Central memory CD8-positive, alpha-beta T cell (primary cell): ENCODE results near the gene NFATC3.

Source experiments
- ATAC-seq: fragments of 150-1000 bp; cut with Tn5 transposase; replicated peaks from 2 replicates; pipeline ENCODE4 v1.10.0; 2022; ENCODE audit warnings: mild to moderate bottlenecking, moderate FRiP score, moderate number of reproducible peaks; ENCODE audit not compliant: poor library complexity, severe bottlenecking; ENCODE audit errors: extremely low read depth
- DNase-seq, 2 donors: peaks; one replicate each; pipeline ENCODE4 v3.0.0; 2021; ENCODE audit warnings: low spot score in 2 of 2
- H3K27ac Mint-ChIP-seq: one replicate; pipeline ENCODE4 v1.8.0; 2022; ENCODE audit warnings: low read depth, mild to moderate bottlenecking, moderate library complexity, mixed read lengths
- H3K27me3 Mint-ChIP-seq: one replicate; pipeline ENCODE4 v1.8.0; 2022; ENCODE audit warnings: mixed read lengths
- H3K36me3 Mint-ChIP-seq: one replicate; pipeline ENCODE4 v1.8.0; 2022; ENCODE audit warnings: mild to moderate bottlenecking, moderate library complexity, mixed read lengths; ENCODE audit not compliant: insufficient read depth
- H3K4me1 Mint-ChIP-seq: one replicate; pipeline ENCODE4 v1.8.0; 2022; ENCODE audit warnings: mixed read lengths
- H3K4me3 Mint-ChIP-seq: one replicate; pipeline ENCODE4 v1.8.0; 2022; ENCODE audit warnings: mild to moderate bottlenecking, moderate library complexity, mixed read lengths
- H3K9me3 Mint-ChIP-seq: one replicate; pipeline ENCODE4 v1.8.0; 2022; ENCODE audit warnings: mixed read lengths

NFATC3 gene

DNA sequence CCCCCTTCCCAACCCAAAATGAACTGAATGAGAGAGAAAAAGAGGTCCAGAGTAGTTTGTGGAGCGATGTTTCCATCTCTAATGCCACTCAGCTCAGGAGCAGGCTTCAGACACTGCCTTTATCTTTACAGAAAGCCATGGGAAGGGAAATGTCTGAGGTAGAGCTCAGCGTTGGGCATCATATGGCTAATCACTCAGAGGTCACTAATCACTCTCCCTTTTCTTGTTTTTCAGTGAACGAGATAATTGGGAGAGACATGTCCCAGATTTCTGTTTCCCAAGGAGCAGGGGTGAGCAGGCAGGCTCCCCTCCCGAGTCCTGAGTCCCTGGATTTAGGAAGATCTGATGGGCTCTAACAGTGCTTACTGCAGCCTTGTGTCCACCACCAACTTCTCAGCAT is 140.9 kb downstream of the NFATC3 start:
- H3K4me1 Mint-ChIP-seq, result peaks cover 6% of the 10 kb centered on the region
- no peaks in the 10 kb centered on the region for H3K27me3 Mint-ChIP-seq
- H3K36me3 Mint-ChIP-seq, result peaks cover 43% of the 10 kb centered on the region
- H3K9me3 Mint-ChIP-seq, result no peaks in the 10 kb centered on the region
- no peak overlapping the region for H3K4me3 Mint-ChIP-seq
- H3K27ac Mint-ChIP-seq, result no peak overlapping the region
- no peak for DNase-seq
- no peak for ATAC-seq

DNA sequence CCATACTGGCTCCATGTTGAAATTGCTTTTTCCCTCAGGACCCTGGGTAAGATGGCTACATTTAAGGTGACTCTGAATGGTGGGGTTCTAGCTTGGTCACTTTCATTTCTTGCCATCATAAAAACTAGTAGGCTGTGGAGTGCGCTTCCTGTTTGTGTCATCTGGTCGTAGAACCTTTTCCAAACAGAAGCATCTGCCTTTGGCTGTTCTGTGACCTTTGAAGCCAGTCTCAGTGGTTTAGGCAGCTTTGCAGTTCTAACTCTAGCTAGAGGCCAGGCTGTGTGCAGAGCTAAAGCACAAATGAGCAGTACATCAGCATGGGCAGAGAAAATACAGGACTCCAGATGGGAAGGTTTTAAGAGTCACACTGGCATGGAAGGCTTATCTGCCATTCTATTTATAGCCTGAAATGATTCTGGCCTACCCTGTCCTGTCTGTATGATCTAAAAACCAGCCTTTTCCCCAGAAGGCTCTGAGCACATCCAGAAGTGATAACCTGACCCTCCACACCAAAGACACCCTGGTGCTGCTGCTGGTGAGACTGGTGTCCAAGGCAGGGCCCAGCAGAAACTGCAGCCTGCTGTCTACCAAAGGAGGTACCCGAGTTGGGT is 142.1 kb downstream of the NFATC3 start:
- peaks cover 39% of the 10 kb centered on the region for H3K36me3 Mint-ChIP-seq

DNA sequence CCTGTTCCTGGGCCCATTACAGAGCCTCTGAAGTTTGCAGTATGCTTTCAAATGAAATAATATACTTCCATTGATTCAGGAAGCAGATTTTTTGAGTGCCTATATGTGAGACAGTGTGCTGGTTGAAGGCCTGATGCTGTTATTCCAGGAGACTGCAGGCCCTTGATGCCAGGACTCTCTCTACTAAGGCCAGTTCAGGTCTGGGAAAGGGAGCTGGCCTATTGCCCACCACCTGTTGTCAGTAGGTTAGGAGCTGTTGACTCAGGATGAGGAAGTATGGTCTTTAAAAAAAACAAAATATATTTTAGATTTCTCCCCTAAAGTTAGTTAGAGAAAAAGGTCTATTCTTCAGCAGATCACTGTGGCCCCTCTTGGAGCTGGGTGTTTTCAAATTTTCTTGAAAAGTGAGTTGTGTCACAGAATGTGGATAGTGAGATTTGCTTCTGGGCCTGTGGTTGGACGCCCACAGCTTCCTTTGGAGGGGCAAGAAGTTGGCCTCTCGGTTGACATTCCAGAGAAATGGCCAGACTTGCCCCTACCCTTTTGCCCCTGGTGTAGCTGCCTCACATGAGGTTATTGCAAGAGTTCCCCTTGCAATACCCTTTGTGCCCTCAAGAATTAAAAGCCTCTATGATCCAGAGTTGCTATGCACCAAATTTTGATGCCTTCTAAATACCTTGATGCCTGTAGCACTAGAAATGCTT is 142.8 kb downstream of the NFATC3 start:
- H3K4me3 Mint-ChIP-seq, result no peak overlapping the region
- H3K36me3 Mint-ChIP-seq, result peaks cover 41% of the 10 kb centered on the region
- no peak for DNase-seq

More for the DNA sequence above, 142.1 kb downstream of the NFATC3 start:
- H3K27me3 Mint-ChIP-seq, result no peaks in the 10 kb centered on the region
- DNase-seq (no peak), ATAC-seq (no peak)
- no peaks in the 10 kb centered on the region for H3K9me3 Mint-ChIP-seq
- H3K4me3 Mint-ChIP-seq, result no peak overlapping the region
- H3K27ac Mint-ChIP-seq, result no peak overlapping the region
- H3K4me1 Mint-ChIP-seq, result peaks cover 6% of the 10 kb centered on the region

DNA sequence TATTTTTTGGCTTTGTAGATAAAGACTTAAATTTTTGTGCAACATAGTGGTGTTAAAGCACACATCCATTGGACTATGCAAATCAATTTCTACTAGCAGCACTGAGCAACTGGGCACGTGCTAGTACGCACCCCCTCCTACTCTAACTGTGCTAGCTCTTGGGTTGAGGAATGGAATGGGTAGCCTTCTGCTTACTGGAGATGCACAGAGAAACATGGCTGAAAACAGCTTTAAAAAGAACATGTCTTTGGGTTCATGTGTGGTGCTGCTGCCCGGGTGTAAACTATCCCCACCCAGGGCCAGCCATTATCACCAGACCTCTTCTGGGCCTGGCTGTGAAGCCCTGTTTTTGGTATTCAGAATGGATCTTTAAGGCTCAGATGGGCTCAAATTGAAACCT is 143.5 kb downstream of the NFATC3 start:
- H3K36me3 Mint-ChIP-seq, result peaks cover 39% of the 10 kb centered on the region
- no peak overlapping the region for H3K27ac Mint-ChIP-seq
- peaks cover 6% of the 10 kb centered on the region for H3K4me1 Mint-ChIP-seq
- no peaks in the 10 kb centered on the region for H3K9me3 Mint-ChIP-seq
- H3K4me3 Mint-ChIP-seq, result no peak overlapping the region
- H3K27me3 Mint-ChIP-seq, result no peaks in the 10 kb centered on the region
- ATAC-seq (no peak), DNase-seq (no peak)

More for the DNA sequence above, 142.8 kb downstream of the NFATC3 start:
- no peak for ATAC-seq
- H3K4me1 Mint-ChIP-seq, result peaks cover 6% of the 10 kb centered on the region
- no peaks in the 10 kb centered on the region for H3K9me3 Mint-ChIP-seq
- no peak overlapping the region for H3K27ac Mint-ChIP-seq
- H3K27me3 Mint-ChIP-seq, result no peaks in the 10 kb centered on the region

DNA sequence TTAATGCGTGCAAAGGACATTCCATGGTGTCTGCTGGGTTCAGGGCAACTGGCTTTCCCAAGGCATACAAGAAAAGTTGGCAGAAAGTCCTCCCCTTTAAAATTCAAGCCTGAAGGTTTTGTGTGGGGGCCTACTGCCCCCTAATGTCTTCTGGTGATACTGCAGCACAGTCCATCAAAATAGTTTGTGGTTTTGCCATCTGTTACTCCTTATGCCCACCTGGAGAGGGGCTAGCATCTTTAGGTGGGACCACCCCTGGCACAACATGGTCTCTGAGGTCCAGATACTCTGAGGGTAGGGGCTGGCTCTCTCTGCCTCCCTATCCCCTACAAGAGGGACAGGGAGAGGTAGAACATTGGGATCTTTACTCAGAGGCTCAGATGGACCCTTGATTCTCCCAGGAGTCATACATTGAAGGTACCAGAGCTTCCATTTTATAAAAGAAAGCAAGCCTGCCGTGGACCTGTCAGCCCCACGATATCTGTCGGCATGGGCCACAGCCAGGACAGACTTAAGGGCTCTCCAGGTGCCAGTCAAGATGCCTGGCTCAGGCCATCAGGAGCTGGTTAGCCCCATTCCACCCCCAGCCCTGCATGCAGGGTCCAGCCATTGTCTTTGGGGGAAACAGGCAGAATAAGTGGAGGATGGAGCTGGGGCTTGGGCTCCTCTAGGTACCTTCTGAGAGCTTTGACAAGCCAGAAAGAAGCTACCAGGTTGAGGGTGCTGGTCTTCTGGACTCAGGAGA is 144.4 kb downstream of the NFATC3 start:
- ATAC-seq, result no peak
- peaks cover 8% of the 10 kb centered on the region for H3K4me1 Mint-ChIP-seq
- peaks cover 35% of the 10 kb centered on the region for H3K36me3 Mint-ChIP-seq
- H3K27ac Mint-ChIP-seq, result no peak overlapping the region
- no peaks in the 10 kb centered on the region for H3K27me3 Mint-ChIP-seq
- peak in 1 of 2 donors; percentile 38 for DNase-seq
- H3K4me3 Mint-ChIP-seq, result no peak overlapping the region
- no peaks in the 10 kb centered on the region for H3K9me3 Mint-ChIP-seq

DNA sequence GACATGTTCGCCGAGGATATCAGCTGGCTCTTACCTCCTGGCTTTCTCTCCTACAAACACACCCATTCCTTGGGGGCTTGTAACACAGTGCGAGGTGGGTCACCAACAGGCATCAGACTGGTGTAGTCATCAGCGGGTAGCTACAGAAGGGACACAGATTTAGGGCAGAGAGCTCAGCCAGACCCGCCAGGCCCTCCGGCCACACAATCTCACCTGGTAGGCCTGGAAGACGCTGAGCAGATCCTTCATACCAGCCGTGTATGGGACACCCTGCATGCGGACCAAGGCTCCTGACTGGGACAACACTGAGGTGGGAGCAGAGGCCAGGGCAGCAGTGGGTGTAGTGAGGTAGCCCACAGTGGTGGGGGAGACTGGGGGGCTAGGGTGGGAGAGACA is 145.0 kb downstream of the NFATC3 start:
- Mint-ChIP-seq H3K36me3 (peaks cover 37% of the 10 kb centered on the region), H3K4me3 (no peak overlapping the region), H3K4me1 (peaks cover 12% of the 10 kb centered on the region), H3K27me3 (no peaks in the 10 kb centered on the region), H3K9me3 (no peaks in the 10 kb centered on the region), H3K27ac (peak overlapping the region; percentile 46)
- ATAC-seq (no peak), DNase-seq (no peak)

DNA sequence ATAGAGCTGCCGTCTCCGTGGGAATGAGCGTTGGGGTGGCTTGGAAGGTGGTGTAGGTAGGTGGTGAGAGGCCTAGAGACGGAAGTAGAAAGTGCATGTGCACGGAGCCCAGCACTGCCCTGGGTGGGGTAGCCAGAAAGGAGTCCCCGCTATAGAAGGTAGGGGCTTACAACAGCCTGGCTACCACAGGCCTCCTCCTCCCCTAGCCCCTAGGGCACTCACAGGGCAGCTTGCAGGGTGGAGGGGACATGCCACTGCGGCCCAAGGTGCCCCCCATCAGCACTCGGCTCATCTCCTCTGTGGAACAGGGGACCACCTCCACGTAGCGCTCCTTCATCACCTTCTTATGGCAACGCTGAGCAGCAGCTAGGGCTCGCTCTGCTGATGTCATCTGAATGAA is 145.8 kb downstream of the NFATC3 start:
- no peaks in the 10 kb centered on the region for H3K9me3 Mint-ChIP-seq
- no peak for ATAC-seq
- no peak overlapping the region for H3K4me3 Mint-ChIP-seq
- no peaks in the 10 kb centered on the region for H3K27me3 Mint-ChIP-seq
- peak overlapping the region; percentile 62 for H3K27ac Mint-ChIP-seq
- H3K36me3 Mint-ChIP-seq, result peaks cover 34% of the 10 kb centered on the region
- H3K4me1 Mint-ChIP-seq, result peaks cover 6% of the 10 kb centered on the region
- no peak for DNase-seq

DNA sequence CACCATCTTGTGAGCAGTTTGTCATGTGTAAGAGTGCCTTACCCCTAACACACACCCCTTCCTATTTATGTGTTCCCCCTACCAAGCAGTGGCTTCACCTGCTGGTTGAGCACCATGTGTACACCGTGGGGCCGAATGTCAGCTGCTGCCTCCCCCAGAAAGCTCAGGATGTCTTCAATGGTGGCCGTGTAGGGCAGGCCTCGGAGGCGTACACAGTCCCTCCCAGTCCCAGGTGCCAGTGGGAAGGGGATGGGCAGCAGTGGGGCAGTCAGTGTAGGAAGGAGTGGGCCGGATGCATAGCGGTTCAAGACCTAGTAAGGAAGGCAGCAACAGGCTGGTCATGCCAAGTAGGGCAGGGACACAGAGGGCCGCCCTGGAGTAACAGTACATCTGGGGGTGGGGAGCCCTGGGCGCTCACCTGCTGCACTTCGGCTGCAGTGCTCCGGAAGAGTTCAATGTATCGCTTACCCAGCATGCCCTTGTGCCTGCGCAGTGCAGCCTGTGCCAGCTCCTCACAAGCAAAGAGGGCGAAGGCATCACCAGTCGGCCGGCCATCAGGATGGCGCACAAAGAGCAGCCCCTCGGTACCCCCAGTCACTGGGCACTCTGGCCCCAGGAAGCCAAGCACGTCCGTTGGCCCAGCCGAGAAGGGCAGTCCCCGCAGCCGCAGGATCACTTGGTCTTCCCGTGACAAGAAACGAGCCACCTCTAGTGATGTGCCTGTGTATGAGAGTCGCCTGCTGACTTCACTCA is 146.4 kb downstream of the NFATC3 start:
- Mint-ChIP-seq H3K27me3 (no peaks in the 10 kb centered on the region), H3K4me3 (no peak overlapping the region), H3K27ac (peak overlapping the region; percentile 62), H3K36me3 (peaks cover 36% of the 10 kb centered on the region), H3K4me1 (peaks cover 7% of the 10 kb centered on the region), H3K9me3 (no peaks in the 10 kb centered on the region)
- DNase-seq (no peak), ATAC-seq (no peak)

DNA sequence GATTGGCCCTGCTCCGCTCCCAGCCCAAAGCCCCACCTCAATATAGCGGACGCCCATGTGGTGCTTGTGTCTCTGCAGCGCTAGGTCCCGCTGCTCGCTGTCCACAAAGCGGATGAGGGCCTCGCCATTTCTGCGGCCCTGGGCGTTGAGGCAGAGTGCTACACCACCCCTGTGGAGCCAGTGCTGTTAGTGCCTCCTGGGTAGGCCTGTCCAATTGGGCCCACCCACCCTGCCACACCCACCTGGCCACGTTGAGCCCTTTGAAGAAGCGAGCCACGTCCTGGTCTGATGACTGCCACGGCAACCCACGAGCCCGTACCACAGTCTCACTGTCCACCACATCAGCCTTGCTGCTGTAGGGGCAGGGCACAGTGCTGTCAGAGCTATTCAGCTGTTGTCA is 147.2 kb downstream of the NFATC3 start:
- DNase-seq, result no peak
- no peaks in the 10 kb centered on the region for H3K9me3 Mint-ChIP-seq
- peak overlapping the region; percentile 62 for H3K27ac Mint-ChIP-seq
- peaks cover 13% of the 10 kb centered on the region for H3K4me1 Mint-ChIP-seq
- no peaks in the 10 kb centered on the region for H3K27me3 Mint-ChIP-seq
- H3K36me3 Mint-ChIP-seq, result peaks cover 39% of the 10 kb centered on the region
- no peak for ATAC-seq
- H3K4me3 Mint-ChIP-seq, result peak overlapping the region; percentile 18

DNA sequence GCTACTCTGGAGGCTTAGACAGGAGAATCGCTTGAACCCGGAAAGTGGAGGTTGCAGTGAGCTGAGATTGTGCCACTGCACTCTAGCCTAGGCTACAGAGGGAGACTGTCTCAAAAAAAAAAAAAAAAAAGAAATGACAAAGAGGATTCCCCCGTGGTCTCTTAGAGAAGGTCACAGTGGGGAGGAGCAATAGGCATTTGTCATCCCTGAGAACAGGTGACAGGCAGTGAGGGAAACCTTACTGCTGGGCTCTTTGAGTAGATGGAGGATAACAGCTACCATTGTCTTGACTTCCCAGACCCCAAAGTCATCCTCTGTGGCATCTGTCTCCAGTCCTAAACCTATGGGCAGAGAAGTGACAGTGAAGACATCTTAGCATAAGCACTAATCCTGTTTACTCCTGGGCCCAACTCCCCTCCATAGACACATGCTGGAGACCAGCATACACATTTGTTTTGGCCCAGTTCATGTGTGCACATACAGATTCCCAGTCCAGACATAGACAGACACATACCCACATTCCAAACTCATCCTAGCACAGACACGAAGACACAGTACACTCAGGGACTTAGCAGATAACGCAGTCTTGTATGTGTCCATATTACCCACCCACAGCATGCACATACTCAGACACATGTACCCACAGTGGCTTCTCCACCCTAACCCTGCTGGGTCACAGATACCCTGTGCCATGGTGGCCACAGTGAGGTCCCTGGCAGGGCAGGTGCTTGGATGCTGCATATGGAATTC is 148.1 kb downstream of the NFATC3 start:
- DNase-seq, result no peak
- H3K9me3 Mint-ChIP-seq, result no peaks in the 10 kb centered on the region
- H3K27ac Mint-ChIP-seq, result peak overlapping the region; percentile 35
- ATAC-seq, result no peak
- peak overlapping the region; percentile 18 for H3K4me3 Mint-ChIP-seq
- H3K27me3 Mint-ChIP-seq, result no peaks in the 10 kb centered on the region
- H3K36me3 Mint-ChIP-seq, result peaks cover 44% of the 10 kb centered on the region
- peaks cover 20% of the 10 kb centered on the region for H3K4me1 Mint-ChIP-seq

DNA sequence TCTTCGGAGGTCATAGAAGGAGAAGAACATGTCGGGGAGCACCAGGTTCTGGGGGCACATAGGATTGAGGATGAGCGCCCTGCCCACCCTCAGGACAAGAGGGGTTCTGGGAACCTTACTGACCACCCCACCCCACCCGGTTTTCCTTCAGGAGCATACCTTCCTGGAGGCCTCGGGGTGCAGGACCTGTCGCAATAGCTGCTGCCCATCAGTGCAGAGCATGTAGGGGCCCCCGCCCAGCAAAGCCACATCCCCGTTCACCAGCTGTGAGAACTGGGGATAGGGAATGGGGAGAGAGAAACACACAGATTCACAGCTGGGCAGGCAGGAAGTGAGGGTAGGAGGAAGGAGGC is 148.6 kb downstream of the NFATC3 start:
- Mint-ChIP-seq H3K27me3 (no peaks in the 10 kb centered on the region), H3K36me3 (peaks cover 47% of the 10 kb centered on the region), H3K9me3 (no peaks in the 10 kb centered on the region), H3K4me3 (no peak overlapping the region), H3K27ac (no peak overlapping the region), H3K4me1 (peaks cover 23% of the 10 kb centered on the region)
- DNase-seq (no peak), ATAC-seq (no peak)
